SK-N-SH (cell line): Measurements from ENCODE around the gene LIMS1.

Experiments used
- CTCF ChIP-seq: fragments of 200-600 bp; sonication (generic); IDR thresholded peaks from 2 replicates; pipeline ENCODE4 v1.6.1; 2017; ENCODE audit warnings: antibody characterized with exemption, mild to moderate bottlenecking, moderate library complexity
- GABPA ChIP-seq: IDR thresholded peaks from 2 replicates; pipeline ENCODE4 v1.4.0; 2012; ENCODE audit warnings: low read depth, mild to moderate bottlenecking
- GATA2 ChIP-seq: sonication (generic); formaldehyde crosslinking; IDR thresholded peaks from 2 replicates; pipeline ENCODE4 v1.5.0; 2020; ENCODE audit warnings: mild to moderate bottlenecking, missing genetic modification reagents
- NFIC ChIP-seq: IDR thresholded peaks from 2 replicates; pipeline ENCODE4 v1.4.0; 2012; ENCODE audit warnings: borderline replicate concordance
- RAD21 ChIP-seq: IDR thresholded peaks from 2 replicates; pipeline ENCODE4 v1.6.1; 2012; ENCODE audit warnings: mild to moderate bottlenecking, low read length
- TCF12 ChIP-seq: IDR thresholded peaks from 2 replicates; pipeline ENCODE4 v1.4.0; 2012
- TEAD4 ChIP-seq: IDR thresholded peaks from 2 replicates; pipeline ENCODE4 v1.4.0; 2012; ENCODE audit warnings: mild to moderate bottlenecking, borderline replicate concordance; ENCODE audit not compliant: insufficient read depth
- YY1 ChIP-seq: IDR thresholded peaks from 2 replicates; pipeline ENCODE4 v1.4.0; 2012; ENCODE audit warnings: low read depth, mild to moderate bottlenecking
- TF ChIP-seq, protein P1 (sequence below): fragments of 150-350 bp; IDR thresholded peaks from 2 replicates; pipeline ENCODE4 v1.6.1; 2017; ENCODE audit warnings: antibody characterized with exemption, low read length, low read depth, borderline replicate concordance
- TF ChIP-seq, protein P2 (sequence below): IDR thresholded peaks from 2 replicates; pipeline ENCODE4 v1.4.0; 2012; ENCODE audit warnings: low read depth, borderline replicate concordance

GRCh38 chr2:108635630-108636354 is 101.5 kb downstream of the LIMS1 start:
- no peak for TF ChIP-seq RAD21
- TF ChIP-seq CTCF: no peak
- no peak for TF ChIP-seq TCF12
- TF ChIP-seq GABPA: no peak
- no peak for TF ChIP-seq NFIC
- TF ChIP-seq TEAD4: no peak
- TF ChIP-seq, protein P1, sequence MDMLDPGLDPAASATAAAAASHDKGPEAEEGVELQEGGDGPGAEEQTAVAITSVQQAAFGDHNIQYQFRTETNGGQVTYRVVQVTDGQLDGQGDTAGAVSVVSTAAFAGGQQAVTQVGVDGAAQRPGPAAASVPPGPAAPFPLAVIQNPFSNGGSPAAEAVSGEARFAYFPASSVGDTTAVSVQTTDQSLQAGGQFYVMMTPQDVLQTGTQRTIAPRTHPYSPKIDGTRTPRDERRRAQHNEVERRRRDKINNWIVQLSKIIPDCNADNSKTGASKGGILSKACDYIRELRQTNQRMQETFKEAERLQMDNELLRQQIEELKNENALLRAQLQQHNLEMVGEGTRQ: no peak
- no peak for TF ChIP-seq YY1
- TF ChIP-seq GATA2 (CRISPR knock-in tag): no peak
- TF ChIP-seq, protein P2, sequence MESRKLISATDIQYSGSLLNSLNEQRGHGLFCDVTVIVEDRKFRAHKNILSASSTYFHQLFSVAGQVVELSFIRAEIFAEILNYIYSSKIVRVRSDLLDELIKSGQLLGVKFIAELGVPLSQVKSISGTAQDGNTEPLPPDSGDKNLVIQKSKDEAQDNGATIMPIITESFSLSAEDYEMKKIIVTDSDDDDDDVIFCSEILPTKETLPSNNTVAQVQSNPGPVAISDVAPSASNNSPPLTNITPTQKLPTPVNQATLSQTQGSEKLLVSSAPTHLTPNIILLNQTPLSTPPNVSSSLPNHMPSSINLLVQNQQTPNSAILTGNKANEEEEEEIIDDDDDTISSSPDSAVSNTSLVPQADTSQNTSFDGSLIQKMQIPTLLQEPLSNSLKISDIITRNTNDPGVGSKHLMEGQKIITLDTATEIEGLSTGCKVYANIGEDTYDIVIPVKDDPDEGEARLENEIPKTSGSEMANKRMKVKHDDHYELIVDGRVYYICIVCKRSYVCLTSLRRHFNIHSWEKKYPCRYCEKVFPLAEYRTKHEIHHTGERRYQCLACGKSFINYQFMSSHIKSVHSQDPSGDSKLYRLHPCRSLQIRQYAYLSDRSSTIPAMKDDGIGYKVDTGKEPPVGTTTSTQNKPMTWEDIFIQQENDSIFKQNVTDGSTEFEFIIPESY: no peak
